A673 (cell line): ENCODE data around the gene ERVH48-1.

Experiments used
- CTCF ChIP-seq: fragments of 300-800, 200-600 bp; sonication (generic); conservative IDR thresholded peaks from 2 replicates; pipeline ENCODE4 v1.5.1; 2017; ENCODE audit warnings: low read depth, mild to moderate bottlenecking, antibody characterized with exemption, low read length, moderate library complexity, mixed read lengths
- EZH2 ChIP-seq: fragments of 200-600 bp; sonication (generic); IDR thresholded peaks from 2 replicates; pipeline ENCODE4 v1.6.1; 2017; ENCODE audit warnings: borderline replicate concordance, low read depth, mild to moderate bottlenecking, mixed read lengths, antibody characterized with exemption, low read length; ENCODE audit not compliant: poor library complexity, severe bottlenecking

GRCh38 chr21:42964086-42964485, 38.7 kb upstream of the ERVH48-1 start:
- TF ChIP-seq CTCF (no peak), EZH2 (no peak)
